DMS 273 (cell line): Measurements from ENCODE around the gene CST7.

ENCODE experiments used
- DNase-seq: peaks from one replicate; lab custom pipeline; 2025; ENCODE audit not compliant: unreplicated experiment; lab: John Stamatoyannopoulos, UW

CST7 gene

DNA sequence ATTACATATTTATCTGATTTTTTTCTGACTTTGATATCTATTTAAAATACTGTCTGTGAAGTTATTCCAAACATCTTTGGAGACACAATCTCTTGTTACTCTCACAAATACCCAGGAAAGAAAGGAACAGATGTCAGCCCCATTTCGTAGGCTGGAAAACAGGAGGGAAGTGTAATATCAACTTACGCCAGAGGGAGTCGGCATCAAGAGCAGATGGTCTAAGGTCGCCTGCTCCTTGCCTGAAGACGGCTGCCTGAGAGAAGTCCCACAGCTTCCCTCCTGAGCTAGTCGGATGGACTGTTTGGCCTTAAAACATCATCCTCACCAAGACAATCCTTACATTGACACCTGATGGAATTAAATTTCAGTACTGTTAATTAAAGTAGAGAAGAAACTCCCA, 13.4 kb downstream of the CST7 start:
- peak; percentile 92 for DNase-seq

DNA sequence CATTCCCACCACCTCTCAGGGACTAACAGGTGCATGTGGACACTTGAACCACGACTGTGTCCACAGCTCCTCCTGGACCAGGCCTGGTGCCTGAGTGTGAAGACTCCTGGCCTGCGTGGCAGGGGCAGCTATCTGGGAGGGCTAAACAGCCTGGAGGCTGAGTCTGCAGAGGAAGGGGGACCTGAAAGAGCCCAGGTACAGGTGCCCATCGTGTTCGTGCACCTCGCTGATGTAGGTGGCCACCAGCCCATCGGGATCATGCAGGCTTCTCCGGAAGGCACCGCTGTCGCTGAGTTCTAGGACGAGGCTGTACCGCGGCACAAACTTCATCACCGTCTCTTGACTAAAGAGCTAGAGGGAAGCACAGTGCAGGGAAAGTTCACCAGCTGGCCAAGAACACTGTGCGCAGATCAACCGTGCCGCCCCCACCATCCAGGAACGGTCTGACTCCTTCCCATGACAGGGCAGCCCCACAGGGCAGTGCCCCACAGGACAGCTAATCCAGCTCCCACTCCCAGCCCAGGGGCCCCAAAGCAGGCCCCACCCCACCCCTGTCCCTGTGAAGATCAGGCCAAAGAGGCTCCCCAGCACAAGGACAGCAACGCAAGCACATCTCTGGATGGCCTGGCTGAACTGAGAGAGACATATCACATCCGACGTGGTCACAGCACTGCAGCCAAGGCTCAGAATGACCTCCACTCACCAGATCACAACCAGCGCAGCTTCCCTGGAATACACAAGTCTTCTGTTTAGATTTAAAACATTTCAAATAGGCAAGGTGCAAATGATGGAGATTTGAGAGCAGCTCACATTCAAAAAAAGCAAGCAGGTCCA, 14.8 kb downstream of the CST7 start:
- DNase-seq: peak; percentile 32

DNA sequence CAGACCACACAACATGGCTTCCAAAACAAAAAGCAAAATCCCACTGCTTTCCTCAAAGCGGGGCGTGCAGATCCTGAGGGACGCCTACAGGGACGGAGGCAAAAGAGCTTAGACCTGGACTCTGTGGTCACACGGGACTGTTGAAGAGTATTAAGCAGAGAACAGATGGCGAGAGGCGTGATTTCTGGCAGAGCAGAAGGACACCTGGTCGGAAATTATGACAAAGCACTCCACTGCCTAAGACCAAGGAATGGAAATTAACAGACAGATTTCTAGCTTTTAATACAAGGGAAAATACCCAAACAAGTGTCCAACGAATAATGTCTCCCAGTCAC, 15.4 kb downstream of the CST7 start:
- DNase-seq: peak; percentile 96

DNA sequence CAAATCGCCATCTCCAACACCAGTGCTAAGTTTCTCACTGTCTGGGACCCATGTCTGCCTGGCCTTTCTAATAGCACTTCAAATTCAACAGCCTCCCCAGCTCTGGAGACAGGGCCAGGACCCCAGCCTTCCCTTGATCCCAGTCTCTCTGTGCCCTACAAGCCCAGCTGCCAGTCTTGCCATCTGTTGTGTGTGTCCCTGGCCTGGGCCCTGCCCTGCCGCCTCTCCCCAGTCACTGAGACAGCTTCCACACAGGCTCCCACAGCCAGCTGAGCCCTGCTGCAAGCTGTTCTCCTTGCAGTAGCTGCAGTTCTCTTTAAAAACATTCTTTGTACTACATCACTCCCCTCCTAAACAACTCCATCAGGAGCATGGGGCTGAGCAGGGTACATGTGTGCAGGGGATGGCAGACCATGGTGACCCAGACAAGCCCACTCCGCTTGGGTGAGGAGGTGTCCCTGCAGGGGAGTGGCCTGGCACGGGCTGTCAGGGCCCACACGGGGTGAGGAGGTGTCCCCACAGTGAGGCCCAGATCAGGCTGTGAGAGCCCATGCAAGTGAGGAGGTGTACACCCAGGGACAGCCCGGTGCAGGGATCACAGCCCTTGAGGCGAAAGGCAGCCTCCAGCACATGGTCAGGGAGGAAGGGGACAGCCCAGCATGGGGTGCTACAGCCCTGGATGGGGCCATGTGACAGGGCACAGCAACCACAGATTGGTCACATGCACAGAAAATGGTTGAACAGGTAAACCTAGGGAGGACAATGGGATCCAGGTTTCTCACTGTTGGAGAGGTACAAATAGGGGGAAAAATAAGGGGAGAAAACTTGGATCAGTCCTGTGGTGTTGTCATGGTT, 16.2 kb downstream of the CST7 start:
- peak; percentile 94 for DNase-seq

DNA sequence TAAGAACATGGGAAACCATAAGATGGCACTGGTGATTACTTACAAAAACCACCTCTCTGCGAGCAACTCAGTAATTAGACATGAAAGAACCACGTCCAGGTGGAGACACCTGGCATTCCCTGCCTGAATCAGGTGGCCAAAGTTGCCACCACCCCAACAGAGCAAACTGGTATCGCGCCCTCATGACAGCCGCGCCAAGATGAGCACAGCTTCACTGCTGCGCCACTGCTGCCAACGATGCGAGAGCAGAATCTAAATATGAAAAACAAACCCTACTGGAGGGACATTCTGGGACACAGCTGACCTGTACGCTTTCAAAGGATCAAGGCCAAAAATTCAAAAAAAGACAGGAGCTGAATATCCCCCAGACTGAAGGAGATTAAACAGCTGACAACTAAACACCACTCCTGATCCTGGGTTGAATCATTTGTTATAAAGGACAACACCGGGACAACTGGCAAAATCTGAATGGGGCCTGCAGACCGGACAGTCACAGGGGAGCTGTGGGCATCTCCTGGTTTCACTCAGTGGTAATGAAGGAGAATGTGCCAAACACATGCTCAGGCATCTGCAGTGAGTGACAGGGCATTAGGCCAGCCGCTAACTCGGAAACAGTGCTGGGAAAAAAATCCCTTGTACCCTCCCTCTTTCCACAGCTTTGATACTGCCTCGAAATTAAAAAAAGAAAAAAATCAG, 17.4 kb downstream of the CST7 start:
- peak; percentile 20 for DNase-seq

DNA sequence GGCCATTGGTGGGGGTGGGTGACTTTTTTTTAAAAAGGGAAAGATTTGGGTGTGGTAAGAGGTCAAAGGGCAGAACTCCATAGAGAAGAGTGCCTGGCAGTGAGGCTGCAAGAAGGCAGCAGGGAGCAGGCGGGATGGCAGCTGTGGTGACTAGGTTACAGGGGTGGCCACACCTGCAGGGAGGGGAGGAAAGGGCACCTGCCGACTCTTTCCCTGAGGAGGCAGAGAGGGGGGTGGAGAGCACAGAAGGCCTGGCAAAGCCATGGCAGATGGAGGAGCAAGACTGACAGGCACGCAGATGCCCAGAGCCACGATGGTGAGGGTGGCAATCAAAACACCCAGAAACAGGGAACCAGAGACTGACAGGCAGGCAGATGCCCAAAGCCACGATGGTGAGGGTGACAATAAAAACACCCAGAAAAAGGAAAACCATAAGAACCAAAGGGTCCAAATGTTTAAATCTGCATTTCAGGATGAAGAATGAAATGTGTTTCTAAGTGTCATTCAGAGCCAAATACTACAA, 19.3 kb downstream of the CST7 start:
- DNase-seq: peak; percentile 73

DNA sequence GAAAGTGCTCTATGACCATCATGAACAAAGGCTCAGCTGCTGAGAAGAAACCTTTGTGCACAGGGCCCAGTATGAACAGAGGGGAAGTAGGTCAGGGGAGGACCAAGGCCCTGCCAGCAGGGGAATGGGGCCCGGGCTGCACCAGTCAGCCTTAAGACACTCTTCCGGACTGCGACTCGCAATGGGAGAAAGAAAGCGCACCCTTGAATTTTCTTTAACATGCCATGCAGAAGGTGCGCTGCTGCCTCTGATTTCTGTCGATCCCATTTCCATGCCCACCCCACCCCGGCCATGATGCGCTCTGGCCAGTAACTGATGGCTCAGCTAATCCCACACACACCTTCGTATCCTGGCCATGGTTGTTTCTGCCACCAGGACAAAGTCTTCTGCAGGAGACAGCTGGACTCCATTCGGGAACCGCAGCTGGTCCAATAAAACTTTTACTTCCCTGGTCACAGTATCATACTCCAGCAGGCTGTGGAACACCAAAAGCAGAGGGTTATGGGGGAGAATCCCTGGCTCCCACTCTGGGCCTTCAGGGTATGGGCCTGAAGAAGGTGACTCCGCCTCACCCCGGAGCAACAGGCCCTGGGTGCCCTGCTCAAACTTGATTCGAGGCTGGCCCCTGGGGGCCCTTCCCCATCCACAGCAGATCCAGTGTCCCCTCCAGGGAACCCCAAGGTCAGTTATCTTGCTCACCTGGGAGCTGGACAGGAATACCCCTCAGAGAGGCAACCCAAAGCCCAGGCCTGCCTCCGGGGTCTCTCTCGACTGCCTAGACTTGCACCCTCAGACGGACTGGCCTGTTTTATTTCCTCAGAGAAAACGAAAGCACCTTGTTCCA, 20.3 kb downstream of the CST7 start:
- no peak for DNase-seq

DNA sequence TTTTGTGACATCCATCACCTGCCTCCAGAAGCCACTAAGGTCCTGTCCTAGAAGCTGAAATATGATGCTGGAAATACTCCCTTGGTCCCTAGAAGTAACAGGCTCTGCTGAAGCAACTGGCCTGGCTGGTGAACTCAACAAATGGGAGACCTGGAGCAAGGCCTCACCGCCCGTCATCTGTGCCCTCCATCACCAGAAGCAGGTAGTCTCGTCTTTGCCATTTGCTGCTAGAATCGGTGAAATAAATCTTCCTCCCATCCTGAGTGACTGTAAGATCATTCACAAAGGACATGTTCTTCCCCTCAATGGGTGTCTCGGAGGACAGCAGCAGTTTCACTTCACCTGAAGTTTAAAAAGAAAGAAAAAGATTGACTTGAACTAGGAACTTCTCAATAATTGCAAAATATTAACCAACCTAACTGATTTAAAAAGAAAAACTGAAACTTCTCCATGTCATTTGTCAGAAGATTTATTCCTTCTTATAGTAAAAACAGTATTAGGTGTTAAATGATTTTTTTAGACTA, 21.0 kb downstream of the CST7 start:
- no peak for DNase-seq

DNA sequence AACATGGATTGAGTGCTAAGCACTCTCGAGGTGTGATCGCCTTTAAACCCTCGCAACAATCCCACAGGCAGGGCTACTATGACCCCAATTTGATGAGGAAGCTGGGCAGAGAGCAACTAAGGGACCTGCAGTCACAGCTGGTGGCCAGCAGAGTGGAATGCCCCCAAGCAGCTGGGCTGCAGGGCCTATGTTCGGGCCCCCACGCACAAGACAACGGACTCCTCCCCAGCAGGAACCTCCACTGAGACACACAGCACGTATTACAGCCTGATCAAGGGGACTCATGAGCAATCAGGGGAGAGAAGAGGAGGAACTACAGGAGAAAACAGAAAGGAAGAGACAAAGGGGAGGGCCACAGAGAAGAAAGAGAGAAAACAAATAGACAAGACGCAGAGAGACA, 21.7 kb downstream of the CST7 start:
- DNase-seq: no peak

DNA sequence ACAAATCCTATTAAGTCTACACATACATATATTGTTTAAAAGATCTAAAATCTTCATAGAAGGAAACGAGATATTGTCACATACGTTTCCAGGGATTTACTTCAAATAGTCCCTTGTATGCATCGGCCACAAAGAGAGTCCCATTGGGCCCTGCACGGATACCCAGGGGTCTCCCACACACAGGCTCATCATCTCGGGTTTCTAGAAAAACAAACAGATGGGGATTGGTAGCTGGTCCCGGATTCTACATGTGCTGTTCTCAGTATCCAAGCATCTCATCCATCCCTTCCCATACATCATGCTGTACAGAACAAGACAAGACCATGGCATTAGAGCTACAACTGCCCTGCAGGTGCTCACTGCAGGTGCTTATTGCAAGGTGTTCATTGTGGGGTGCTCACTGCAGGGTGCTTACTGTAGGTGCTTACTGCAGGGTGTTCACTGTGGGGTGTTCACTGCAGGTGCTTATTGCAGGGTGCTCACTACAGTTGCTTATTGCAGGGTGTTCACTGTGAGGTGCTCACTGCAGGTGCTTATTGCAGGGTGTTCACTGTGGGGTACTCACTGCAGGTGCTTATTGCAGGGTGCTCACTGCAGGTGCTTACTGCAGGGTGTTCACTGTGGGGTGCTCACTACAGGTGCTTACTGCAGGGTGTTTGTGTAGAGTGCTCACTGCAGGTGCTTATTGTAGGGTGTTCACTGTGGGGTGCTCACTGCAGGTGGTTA, 22.5 kb downstream of the CST7 start:
- DNase-seq: no peak

DNA sequence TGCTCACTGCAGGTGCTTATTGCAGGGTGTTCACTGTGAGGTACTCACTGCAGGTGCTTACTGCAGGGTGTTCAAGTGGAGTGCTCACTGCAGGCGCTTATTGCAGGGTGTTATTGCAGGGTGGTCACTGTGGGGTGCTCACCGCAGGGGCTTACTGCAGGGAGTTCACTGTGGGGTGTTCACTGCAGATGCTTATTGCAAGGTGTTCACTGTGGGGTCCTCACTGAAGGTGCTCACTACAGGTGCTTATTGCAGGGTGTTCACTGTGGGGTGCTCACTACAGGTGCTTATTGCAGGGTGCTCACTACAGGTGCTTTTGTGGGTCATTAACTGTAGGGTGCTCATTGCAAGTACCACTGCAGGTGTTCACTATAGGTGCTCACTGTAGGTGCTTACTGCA, 23.3 kb downstream of the CST7 start:
- DNase-seq: no peak

DNA sequence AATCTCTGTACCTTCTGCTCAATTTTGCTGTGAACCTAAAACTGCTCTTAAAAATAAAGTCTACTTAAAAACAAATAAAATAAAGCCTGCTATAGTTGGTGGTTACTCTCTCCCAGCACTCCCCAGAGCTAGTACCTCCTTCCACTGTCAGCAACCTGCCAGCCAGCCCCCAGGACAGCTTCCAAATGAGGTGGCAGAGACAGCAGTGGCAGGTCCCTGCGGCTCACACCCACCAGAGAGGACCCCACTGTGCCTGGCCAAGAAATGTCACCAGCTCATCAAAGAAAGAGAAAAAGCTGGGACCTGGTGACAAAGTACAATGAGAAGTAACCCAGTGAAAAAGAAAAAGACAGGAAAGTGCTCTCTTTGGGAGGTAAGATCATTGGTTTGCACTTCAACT, 28.3 kb downstream of the CST7 start:
- no peak for DNase-seq

DNA sequence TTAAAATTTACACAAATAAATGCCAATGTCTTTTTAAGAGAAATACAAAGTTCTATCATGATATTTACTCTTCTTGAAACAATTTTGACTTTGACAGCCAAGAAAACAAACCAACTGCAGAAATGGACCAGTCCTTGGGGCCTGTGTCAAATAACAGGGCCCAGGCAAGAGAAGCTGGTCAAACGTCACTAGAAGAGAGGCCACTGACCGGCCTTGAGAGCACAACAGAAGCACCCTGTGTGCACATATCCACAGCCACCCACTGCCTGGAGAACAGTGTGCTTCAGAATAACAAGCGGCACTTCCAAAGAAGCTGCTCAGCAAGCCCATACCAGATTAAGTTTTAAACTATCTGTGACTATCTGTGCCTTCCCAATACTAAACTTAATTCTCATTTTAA, 28.7 kb downstream of the CST7 start:
- DNase-seq: no peak

DNA sequence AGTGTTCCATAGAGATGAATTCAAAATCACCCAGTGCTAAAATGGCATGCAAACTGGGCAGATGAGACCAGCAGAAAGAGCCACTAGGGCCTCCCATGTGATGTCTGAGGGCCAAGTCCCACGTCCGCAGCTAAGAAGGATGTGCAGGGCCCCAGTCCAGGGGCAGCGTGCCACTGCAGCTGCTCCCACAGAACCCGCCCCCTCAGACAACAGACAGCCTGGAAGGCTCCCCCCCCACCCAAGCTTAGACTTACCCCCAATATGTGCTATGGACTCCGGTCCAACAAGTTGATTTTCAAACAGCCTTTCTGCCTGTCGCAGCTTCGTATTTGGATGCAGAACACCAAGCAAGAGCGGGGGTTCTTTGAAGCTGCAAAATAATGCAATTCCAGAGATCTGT, 29.4 kb downstream of the CST7 start:
- no peak for DNase-seq

DNA sequence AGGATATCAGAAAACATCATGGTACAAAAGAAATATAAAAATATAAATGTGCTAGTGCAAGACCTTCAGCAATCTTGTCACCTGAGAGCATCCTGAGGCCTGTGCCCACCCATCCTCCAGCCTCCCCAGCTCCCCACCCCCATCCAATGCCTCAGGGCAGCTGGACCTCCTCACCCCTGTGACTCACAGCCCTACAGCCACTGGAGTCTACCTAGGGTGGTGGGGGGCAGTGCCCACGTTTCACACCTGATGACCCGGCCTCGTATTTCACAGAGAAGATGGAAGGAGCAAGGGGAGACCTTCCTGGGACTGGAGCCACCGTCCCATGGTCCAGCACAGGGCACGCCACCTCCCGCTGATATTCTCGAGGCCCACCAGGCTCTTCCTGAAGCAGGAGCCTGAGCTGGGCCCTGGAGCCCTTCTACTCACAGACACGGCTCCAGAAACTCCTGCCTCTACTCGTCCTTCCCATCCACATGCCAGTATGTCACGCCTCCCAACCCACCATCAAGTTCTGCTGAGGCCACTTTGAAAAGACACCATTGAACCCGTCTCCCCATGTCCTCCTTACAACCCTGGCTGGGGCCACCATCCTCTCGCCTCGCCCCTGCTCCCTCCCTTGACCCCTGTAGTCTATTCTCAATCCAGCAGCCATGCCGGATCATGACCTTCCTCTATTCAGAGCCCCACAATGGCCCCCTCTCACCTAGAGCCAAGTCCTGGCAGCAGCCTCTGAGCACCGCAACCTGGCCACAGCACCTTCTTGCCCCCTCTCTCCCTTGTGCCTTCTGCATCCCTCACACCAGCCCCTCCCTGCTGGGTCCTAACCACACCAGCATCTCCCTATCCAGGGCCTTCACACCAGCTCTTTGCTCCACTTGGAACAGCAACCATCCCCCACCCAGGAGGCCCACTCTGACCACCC, 30.2 kb downstream of the CST7 start:
- no peak for DNase-seq

DNA sequence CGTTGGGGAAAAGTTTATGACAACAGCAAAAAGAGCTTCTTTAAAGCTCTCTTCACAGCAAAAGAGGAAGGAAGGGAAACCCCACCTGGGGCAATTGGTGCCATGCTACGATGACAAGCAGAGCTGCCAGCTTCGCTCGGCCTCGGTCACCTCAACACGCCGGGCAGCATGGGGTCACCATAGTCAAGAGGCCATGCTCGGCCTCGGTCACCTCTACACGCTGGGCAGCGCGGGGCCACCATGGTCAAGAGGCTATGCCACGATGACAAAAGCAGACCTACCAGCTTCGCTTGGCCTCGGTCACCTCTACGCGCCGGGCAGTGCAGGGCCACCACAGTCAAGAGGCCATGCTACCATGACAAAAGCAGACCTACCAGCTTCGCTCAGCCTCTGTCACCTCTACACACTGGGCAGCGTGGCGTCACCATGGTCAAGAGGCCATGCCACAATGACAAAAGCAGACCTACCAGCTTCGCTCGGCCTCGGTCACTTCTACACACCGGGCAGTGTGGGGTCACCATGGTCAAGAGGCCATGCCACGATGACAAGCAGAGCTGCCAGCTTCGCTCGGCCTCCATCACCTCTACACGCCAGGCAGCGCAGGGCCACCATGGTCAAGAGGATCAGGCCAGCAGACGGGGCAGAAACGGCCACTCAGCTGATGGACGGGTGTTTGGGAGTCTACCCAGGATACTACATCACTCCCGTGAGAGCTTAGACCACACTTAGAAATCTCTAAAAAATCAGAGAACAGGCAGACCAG, 31.4 kb downstream of the CST7 start:
- DNase-seq: no peak

DNA sequence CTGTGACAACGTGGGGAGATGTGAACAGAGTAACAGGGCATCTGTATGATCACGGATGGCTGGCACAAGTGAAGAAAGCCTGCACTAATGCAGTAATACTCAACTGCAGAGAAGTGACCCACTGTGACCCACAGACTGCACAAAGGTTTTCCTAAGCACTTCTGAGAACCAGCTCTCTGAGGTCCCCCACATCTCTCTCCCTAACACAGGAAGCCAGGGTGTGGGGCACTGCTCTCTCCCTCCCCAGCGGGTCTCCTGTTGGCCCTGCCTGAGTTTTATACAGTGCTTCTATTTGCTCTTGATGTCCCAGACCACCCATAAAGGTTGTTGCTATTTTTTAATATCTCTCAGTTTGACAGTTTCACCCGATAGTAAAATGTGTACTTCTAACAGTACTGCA, 32.2 kb downstream of the CST7 start:
- no peak for DNase-seq

DNA sequence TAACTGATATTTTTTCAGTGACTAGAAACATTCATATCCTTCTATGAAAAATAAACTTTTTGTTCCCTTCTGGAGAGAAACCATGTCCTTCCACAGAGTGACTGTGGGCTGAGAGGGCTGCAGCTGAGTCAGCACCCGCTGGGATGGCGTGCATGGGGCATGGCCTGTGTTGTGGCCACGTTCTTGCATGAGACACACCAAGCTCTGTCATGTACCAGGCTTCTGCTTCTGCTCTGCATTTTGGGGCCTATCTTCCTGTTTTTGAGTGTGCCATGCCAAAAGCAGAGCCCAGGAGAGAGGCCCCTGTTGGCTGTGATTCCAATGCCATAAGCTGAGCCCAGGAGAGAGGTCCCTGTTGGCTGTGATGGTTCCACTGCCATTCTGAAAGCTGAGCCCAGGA, 32.7 kb downstream of the CST7 start:
- DNase-seq: no peak
